Measurements from ENCODE around the gene KLHDC8B. TPM values are rescaled to one million over a fixed set of nuclear protein-coding genes. Genes with fewer than 3 reads are reported as not detected.

Gene KLHDC8B
- total RNA-seq, 1 donor from 2014 or later = 10.1 TPM

GRCh38 chr3:49161197-49161596 is 10.2 kb upstream of the KLHDC8B start:
- no peak for TF ChIP-seq CTCF (IDR thresholded peaks at IDR 0.05; ENCODE audit: insufficient read depth, low read length, poor library complexity, severe bottlenecking)
- DNase-seq (ENCODE audit: low read depth) = no peak
- no peaks in the 10 kb centered on the region for H3K27me3 ChIP-seq (ENCODE audit: control insufficient read depth, insufficient read depth, low read length)
- H3K36me3 ChIP-seq (ENCODE audit: control insufficient read depth, insufficient read depth, low read length) = peaks cover 4% of the 10 kb centered on the region
- no peak overlapping the region for H3K4me3 ChIP-seq (ENCODE audit: low read depth, low read length)

GRCh38 chr3:49161808-49162530 is 9.4 kb upstream of the KLHDC8B start:
- Histone ChIP-seq H3K36me3 (ENCODE audit: control insufficient read depth, insufficient read depth, low read length) (peaks cover 4% of the 10 kb centered on the region), H3K27me3 (ENCODE audit: control insufficient read depth, insufficient read depth, low read length) (no peaks in the 10 kb centered on the region), H3K4me3 (ENCODE audit: low read depth, low read length) (no peak overlapping the region)
- DNase-seq (ENCODE audit: low read depth) = no peak
- TF ChIP-seq CTCF (IDR thresholded peaks at IDR 0.05; ENCODE audit: insufficient read depth, low read length, poor library complexity, severe bottlenecking) = no peak

- DNase-seq (ENCODE audit: low read depth) = no peak
- TF ChIP-seq CTCF (IDR thresholded peaks at IDR 0.05; ENCODE audit: insufficient read depth, low read length, poor library complexity, severe bottlenecking) = no peak
- no peak overlapping the region for H3K4me3 ChIP-seq (ENCODE audit: low read depth, low read length)
Measured at GRCh38 chr3:49162751-49163419, 8.5 kb upstream of the KLHDC8B start.

GRCh38 chr3:49163609-49164008 is 7.8 kb upstream of the KLHDC8B start:
- DNase-seq (ENCODE audit: low read depth) = no peak
- no peak for TF ChIP-seq CTCF (IDR thresholded peaks at IDR 0.05; ENCODE audit: insufficient read depth, low read length, poor library complexity, severe bottlenecking)
- Histone ChIP-seq H3K4me3 (ENCODE audit: low read depth, low read length) (no peak overlapping the region), H3K27me3 (ENCODE audit: control insufficient read depth, insufficient read depth, low read length) (no peaks in the 10 kb centered on the region), H3K36me3 (ENCODE audit: control insufficient read depth, insufficient read depth, low read length) (peaks cover 4% of the 10 kb centered on the region)

More at GRCh38 chr3:49162751-49163419, 8.5 kb upstream of the KLHDC8B start:
- Histone ChIP-seq H3K36me3 (ENCODE audit: control insufficient read depth, insufficient read depth, low read length) (peaks cover 4% of the 10 kb centered on the region), H3K27me3 (ENCODE audit: control insufficient read depth, insufficient read depth, low read length) (no peaks in the 10 kb centered on the region)

GRCh38 chr3:49164983-49165720 is 6.2 kb upstream of the KLHDC8B start:
- DNase-seq (ENCODE audit: low read depth) = no peak
- H3K27me3 ChIP-seq (ENCODE audit: control insufficient read depth, insufficient read depth, low read length) = no peaks in the 10 kb centered on the region
- H3K36me3 ChIP-seq (ENCODE audit: control insufficient read depth, insufficient read depth, low read length) = peaks cover 4% of the 10 kb centered on the region
- peak overlapping the region; percentile 96 for H3K4me3 ChIP-seq (ENCODE audit: low read depth, low read length)
- TF ChIP-seq CTCF (IDR thresholded peaks at IDR 0.05; ENCODE audit: insufficient read depth, low read length, poor library complexity, severe bottlenecking) = no peak

Data from kidney epithelial cell (primary cell).